WTC11 (cell line): ENCODE results near the gene GDNF. TPM values are rescaled to one million over a fixed set of nuclear protein-coding genes. Genes with fewer than 3 reads are reported as not detected.
"Not testable (repeated sequence)": the region's sequence is repeated elsewhere in the genome, so short reads cannot be mapped to it uniquely, and the experiment has no call there.

Experiments used
- ATAC-seq: fragments of 200-7000 bp; cut with Tn5 transposase; 2 replicates; pipeline ENCODE4 v1.10.0; 2021; ENCODE audit warnings: mild to moderate bottlenecking, moderate library complexity
- CTCF ChIA-PET: fragments of 300-600 bp; sonication (Branson Sonifier 250); formaldehyde crosslinking; loops from one replicate; lab custom pipeline; 2021; ENCODE audit warnings: antibody characterized with exemption; lab: Charles Lee
- POLR2A ChIA-PET: fragments of 350-600 bp; sonication (Branson Sonifier 250); formaldehyde crosslinking; loops from one replicate; lab custom pipeline; 2021; ENCODE audit warnings: antibody characterized with exemption; lab: Charles Lee
- DNase-seq: peaks from one replicate; pipeline ENCODE4 v3.0.0; 2021; ENCODE audit warnings: low spot score
- H3K27ac Mint-ChIP-seq: 2 replicates; pipeline ENCODE4 v1.8.0; 2021; ENCODE audit warnings: mixed read lengths
- H3K27me3 Mint-ChIP-seq: 2 replicates; pipeline ENCODE4 v1.8.0; 2021; ENCODE audit warnings: low read depth, mild to moderate bottlenecking, moderate library complexity, mixed read lengths
- H3K36me3 Mint-ChIP-seq: 2 replicates; pipeline ENCODE4 v1.8.0; 2021; ENCODE audit warnings: mixed read lengths
- H3K4me1 Mint-ChIP-seq: 2 replicates; pipeline ENCODE4 v1.8.0; 2022; ENCODE audit warnings: mixed read lengths
- H3K4me3 Mint-ChIP-seq: 2 replicates; pipeline ENCODE4 v1.8.0; 2021; ENCODE audit warnings: mild to moderate bottlenecking, moderate library complexity, mixed read lengths
- H3K9me3 Mint-ChIP-seq: 2 replicates; pipeline ENCODE4 v1.8.0; 2021; ENCODE audit warnings: mixed read lengths
- AR ChIP-seq: fragments of 250-450 bp; sonication (Bioruptor Pico); IDR thresholded peaks from 2 replicates; pipeline ENCODE4 v1.9.0; 2021; ENCODE audit warnings: mild to moderate bottlenecking
- CDX4 ChIP-seq: fragments of 250-450 bp; sonication (Bioruptor Pico); IDR thresholded peaks from 2 replicates; pipeline ENCODE4 v1.9.0; 2021; ENCODE audit warnings: moderate library complexity, mild to moderate bottlenecking, inconsistent platforms, borderline replicate concordance
- EMX1 ChIP-seq: fragments of 250-450 bp; sonication (Bioruptor Pico); IDR thresholded peaks from 2 replicates; pipeline ENCODE4 v1.8.0; 2021; ENCODE audit warnings: mild to moderate bottlenecking
- ETV6 ChIP-seq: sonication (generic); formaldehyde crosslinking; IDR thresholded peaks from 2 replicates; pipeline ENCODE4 v1.8.1; 2022; ENCODE audit warnings: mild to moderate bottlenecking, missing genetic modification reagents
- IRF2 ChIP-seq: sonication (generic); formaldehyde crosslinking; IDR thresholded peaks from 2 replicates; pipeline ENCODE4 v1.8.0; 2022; ENCODE audit warnings: low read depth, missing genetic modification reagents, borderline replicate concordance
- KAT7 ChIP-seq: sonication (generic); formaldehyde crosslinking; IDR thresholded peaks from 2 replicates; pipeline ENCODE4 v1.8.1; 2023; ENCODE audit warnings: missing genetic modification reagents, mild to moderate bottlenecking, borderline replicate concordance
- MAX ChIP-seq: sonication (generic); formaldehyde crosslinking; IDR thresholded peaks from 2 replicates; pipeline ENCODE4 v1.8.0; 2022; ENCODE audit warnings: mild to moderate bottlenecking, missing genetic modification reagents
- MLX ChIP-seq: sonication (generic); formaldehyde crosslinking; IDR thresholded peaks from 2 replicates; pipeline ENCODE4 v1.8.1; 2023; ENCODE audit warnings: mild to moderate bottlenecking, missing genetic modification reagents, moderate library complexity
- NR3C1 ChIP-seq: sonication (generic); formaldehyde crosslinking; conservative IDR thresholded peaks from 2 replicates; pipeline ENCODE4 v1.8.1; 2023; ENCODE audit warnings: low read depth, mild to moderate bottlenecking, missing genetic modification reagents
- TCF7 ChIP-seq: sonication (generic); formaldehyde crosslinking; IDR thresholded peaks from 2 replicates; pipeline ENCODE4 v1.8.0; 2022; ENCODE audit warnings: mild to moderate bottlenecking, low read depth, missing genetic modification reagents, moderate library complexity
- ZMAT4 ChIP-seq: fragments of 250-450 bp; sonication (Bioruptor Pico); IDR thresholded peaks from 2 replicates; pipeline ENCODE4 v1.9.0; 2021; ENCODE audit warnings: mild to moderate bottlenecking
- ZNF232 ChIP-seq: sonication (generic); formaldehyde crosslinking; IDR thresholded peaks from 2 replicates; pipeline ENCODE4 v1.8.0; 2022; ENCODE audit warnings: mild to moderate bottlenecking, missing genetic modification reagents
- ZNF281 ChIP-seq: sonication (generic); formaldehyde crosslinking; IDR thresholded peaks from 2 replicates; pipeline ENCODE4 v1.8.0; 2023; ENCODE audit warnings: mild to moderate bottlenecking, missing genetic modification reagents
- total RNA-seq: library from RNA; stranded (reverse); gene quantifications from 3 replicates; pipeline ENCODE4 v1.2.3, GENCODE V29; 2021
- TF ChIP-seq, protein P1 (sequence below): sonication (generic); formaldehyde crosslinking; IDR thresholded peaks from 2 replicates; pipeline ENCODE4 v1.8.0; 2022; ENCODE audit warnings: mild to moderate bottlenecking, missing genetic modification reagents

The GDNF gene
- total RNA-seq, 1 experiment from 2014 or later: 4.7 TPM

DNA sequence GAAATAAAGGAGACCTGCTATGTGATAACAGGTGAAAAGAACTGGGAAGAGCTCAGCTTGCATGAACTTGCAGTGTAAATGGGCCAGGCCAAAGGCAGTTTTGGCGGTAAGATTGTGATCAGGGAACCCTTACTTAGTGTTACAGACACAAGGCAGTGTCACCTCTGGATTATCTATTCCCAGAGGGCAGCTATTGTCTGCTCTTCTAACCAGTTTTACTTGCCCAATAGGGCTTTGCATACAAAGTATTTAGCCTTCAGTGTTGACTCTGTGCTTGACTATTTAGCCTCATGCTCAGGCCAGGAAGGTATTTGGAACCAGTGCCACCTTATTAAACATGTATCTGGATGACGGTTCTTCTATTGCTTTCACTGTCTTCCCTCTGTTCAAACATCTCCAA lies 38.3 kb downstream of the GDNF start (continued):
- TF ChIP-seq, protein P1, sequence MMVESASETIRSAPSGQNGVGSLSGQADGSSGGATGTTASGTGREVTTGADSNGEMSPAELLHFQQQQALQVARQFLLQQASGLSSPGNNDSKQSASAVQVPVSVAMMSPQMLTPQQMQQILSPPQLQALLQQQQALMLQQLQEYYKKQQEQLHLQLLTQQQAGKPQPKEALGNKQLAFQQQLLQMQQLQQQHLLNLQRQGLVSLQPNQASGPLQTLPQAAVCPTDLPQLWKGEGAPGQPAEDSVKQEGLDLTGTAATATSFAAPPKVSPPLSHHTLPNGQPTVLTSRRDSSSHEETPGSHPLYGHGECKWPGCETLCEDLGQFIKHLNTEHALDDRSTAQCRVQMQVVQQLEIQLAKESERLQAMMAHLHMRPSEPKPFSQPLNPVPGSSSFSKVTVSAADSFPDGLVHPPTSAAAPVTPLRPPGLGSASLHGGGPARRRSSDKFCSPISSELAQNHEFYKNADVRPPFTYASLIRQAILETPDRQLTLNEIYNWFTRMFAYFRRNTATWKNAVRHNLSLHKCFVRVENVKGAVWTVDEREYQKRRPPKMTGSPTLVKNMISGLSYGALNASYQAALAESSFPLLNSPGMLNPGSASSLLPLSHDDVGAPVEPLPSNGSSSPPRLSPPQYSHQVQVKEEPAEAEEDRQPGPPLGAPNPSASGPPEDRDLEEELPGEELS (CRISPR knock-in tag): no peak
- TF ChIP-seq EMX1 (CRISPR knock-in tag) (no peak), MAX (CRISPR knock-in tag) (no peak)

DNA sequence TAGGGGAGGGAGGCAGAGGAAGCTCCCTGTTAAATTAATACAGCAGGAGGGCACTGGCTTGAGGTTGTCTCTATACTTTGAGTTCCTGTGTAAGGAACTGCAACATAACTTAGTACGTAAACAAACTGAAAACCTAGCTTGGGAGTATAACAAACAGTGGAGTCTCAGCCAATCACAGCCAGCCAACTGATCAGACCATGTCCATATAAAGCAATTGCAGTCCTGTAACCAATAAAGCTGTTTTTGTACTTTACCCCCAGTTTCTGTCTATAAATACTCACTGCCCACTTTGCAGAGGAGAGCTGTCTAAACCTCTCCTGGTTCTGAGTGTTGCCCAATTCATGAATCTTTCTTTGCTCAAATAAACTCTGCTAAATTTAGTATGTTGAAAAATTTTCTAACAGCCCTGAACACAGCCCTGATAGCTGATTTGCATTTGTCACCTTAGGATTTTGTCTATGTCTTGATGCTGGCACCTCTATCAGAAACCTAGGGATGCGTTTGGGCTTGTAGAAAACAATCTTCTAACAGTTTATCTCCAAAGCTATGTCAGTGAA lies 39.9 kb downstream of the GDNF start:
- Mint-ChIP-seq H3K4me1 (no peaks in the 10 kb centered on the region), H3K36me3 (peaks cover 13% of the 10 kb centered on the region), H3K4me3 (no peak overlapping the region), H3K27ac (no peak overlapping the region), H3K27me3 (peaks cover 3% of the 10 kb centered on the region; the same call in 1 of the 2 replicates), H3K9me3 (peaks cover 36% of the 10 kb centered on the region)
- ChIA-PET CTCF (interaction anchor here (1.0 to 1.2 kb wide), 2 partner anchors 11 to 76 kb away, joined by 3 read pairs; no protein-coding TSS in a partner anchor), POLR2A (no interaction called here)
- DNase-seq (no peak), ATAC-seq (no peak)
- TF ChIP-seq CDX4 (CRISPR knock-in tag): no peak
- no peak for TF ChIP-seq ZMAT4 (CRISPR knock-in tag)
- no peak for TF ChIP-seq NR3C1 (CRISPR knock-in tag)
- no peak for TF ChIP-seq KAT7 (CRISPR knock-in tag)
- no peak for TF ChIP-seq ZNF281 (CRISPR knock-in tag)
- no peak for TF ChIP-seq AR
- TF ChIP-seq EMX1 (CRISPR knock-in tag): no peak
- no peak for TF ChIP-seq IRF2
- TF ChIP-seq MLX (CRISPR knock-in tag): no peak
- TF ChIP-seq ZNF232 (CRISPR knock-in tag): no peak
- no peak for TF ChIP-seq ETV6 (CRISPR knock-in tag)
- TF ChIP-seq TCF7 (CRISPR knock-in tag): no peak

- H3K27ac Mint-ChIP-seq, H3K4me1 Mint-ChIP-seq, H3K4me3 Mint-ChIP-seq, DNase-seq, CTCF ChIA-PET, POLR2A ChIA-PET, H3K27me3 Mint-ChIP-seq, ATAC-seq: not testable (repeated sequence)
- peaks cover 69% of the 10 kb centered on the region for H3K9me3 Mint-ChIP-seq
- peaks cover 41% of the 10 kb centered on the region for H3K36me3 Mint-ChIP-seq
Measured at GRCh38 chr5:37796435-37796834, 43.4 kb downstream of the GDNF start.

DNA sequence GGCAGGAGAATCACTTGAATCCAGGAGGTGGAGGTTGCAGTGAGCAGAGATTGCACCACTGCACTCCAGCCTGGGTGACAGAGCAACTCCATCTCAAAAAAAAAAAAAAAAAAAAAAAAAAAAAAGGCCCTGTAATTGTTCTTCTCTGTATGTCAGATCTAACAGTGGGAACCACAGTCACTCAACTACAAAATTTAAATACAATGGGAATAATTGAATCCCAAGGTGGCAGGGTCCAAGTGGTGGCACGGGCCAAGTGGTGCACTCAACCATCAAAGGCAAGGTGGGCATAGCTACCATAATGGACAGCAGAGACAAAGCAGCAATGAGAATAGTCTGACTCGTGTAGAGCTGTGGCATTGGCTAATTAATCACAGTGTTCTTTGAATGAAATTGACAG lies 44.5 kb downstream of the GDNF start:
- peaks cover 42% of the 10 kb centered on the region for H3K36me3 Mint-ChIP-seq
- H3K9me3 Mint-ChIP-seq: peaks cover 69% of the 10 kb centered on the region
- ATAC-seq, H3K4me3 Mint-ChIP-seq, H3K27me3 Mint-ChIP-seq, H3K27ac Mint-ChIP-seq, CTCF ChIA-PET, H3K4me1 Mint-ChIP-seq, POLR2A ChIA-PET, DNase-seq: not testable (repeated sequence)
